Lung (tissue), 12 donors: ENCODE measurements around the gene DNAJA1. TPM values are rescaled to one million over a fixed set of nuclear protein-coding genes. Genes with fewer than 3 reads are reported as not detected.

Source experiments
- ATAC-seq: fragments of 200-7000 bp; cut with Tn5 transposase; one replicate; pipeline ENCODE4 v1.9.1; 2020; ENCODE audit warnings: moderate number of reproducible peaks; ENCODE audit not compliant: insufficient read depth, low FRiP score
- DNase-seq, 3 donors: peaks; one replicate each; pipeline ENCODE4 v3.0.0-alpha.2; 2013 to 2017
- H3K27ac ChIP-seq, 2 donors: one replicate each; pipeline ENCODE4 v1.5.1; 2013; ENCODE audit warnings: mild to moderate bottlenecking in 2 of 2, moderate library complexity in 2 of 2, control low read depth in 1 of 2, inconsistent platforms in 1 of 2, low read depth in 1 of 2, low read length in 1 of 2
- H3K27me3 ChIP-seq, 3 donors: one replicate each; pipeline ENCODE4 v1.5.1; 2013; ENCODE audit warnings: low read length in 2 of 3; ENCODE audit not compliant: control insufficient read depth in 3 of 3, insufficient read depth in 3 of 3
- H3K36me3 ChIP-seq, 4 donors: one replicate each; pipeline ENCODE4 v1.5.1; 2013; ENCODE audit warnings: low read length in 4 of 4, mild to moderate bottlenecking in 1 of 4, moderate library complexity in 1 of 4; ENCODE audit not compliant: control insufficient read depth in 4 of 4, insufficient read depth in 4 of 4
- H3K4me1 ChIP-seq, 5 donors: one replicate each; pipeline ENCODE4 v1.5.1; 2013; ENCODE audit warnings: low read length in 5 of 5, mild to moderate bottlenecking in 2 of 5, moderate library complexity in 1 of 5; ENCODE audit not compliant: control insufficient read depth in 5 of 5, insufficient read depth in 5 of 5
- H3K4me3 ChIP-seq: one replicate; pipeline ENCODE4 v1.5.1; 2013; ENCODE audit warnings: mild to moderate bottlenecking, control low read depth, moderate library complexity
- H3K9ac ChIP-seq, 2 donors: one replicate each; pipeline ENCODE4 v1.5.1; 2013; ENCODE audit warnings: low read length in 2 of 2, control low read depth in 1 of 2; ENCODE audit not compliant: insufficient read depth in 1 of 2
- H3K9me3 ChIP-seq, 4 donors: one replicate each; pipeline ENCODE4 v1.5.1; 2013; ENCODE audit warnings: low read length in 3 of 4, mild to moderate bottlenecking in 1 of 4, moderate library complexity in 1 of 4; ENCODE audit not compliant: control insufficient read depth in 4 of 4, insufficient read depth in 3 of 4
- CTCF ChIP-seq: IDR thresholded peaks from 2 replicates; pipeline ENCODE4 v1.5.1; 2012; ENCODE audit warnings: mild to moderate bottlenecking; ENCODE audit errors: control extremely low read depth, extremely low read depth
- WGBS, 2 donors: extraction: QIAGEN DNeasy Blood & Tissue Kit; methylation state at CpG; one replicate each; pipeline ENCODE4 v1.1.7; 2013; 5-methylcytosine and 5-hydroxymethylcytosine counted together
- polyA plus RNA-seq, 2 donors: library from polyadenylated mRNA; stranded (reverse); fragments of 200-250 nt; gene quantifications; one replicate each; pipeline ENCODE4 v1.2.1, GENCODE V29; 2013
- total RNA-seq, 2 donors: library from RNA; depleted of rRNA in 1 of 2; stranded (reverse); fragments of >200 nt in 1 of 2; gene quantifications; one replicate each; pipeline ENCODE4 v1.2.1, GENCODE V29; 2014 to 2021
- donor health status: control.
- donor health status: control.
- donor health status: Bipolar disorder and iron deficiency.
- donor health status: healthy.
- donor health status: DM: yes; HTN: yes; CAD: no.

DNAJA1 gene
- total and polyA plus RNA-seq, 4 donors = 51.9 to 127 (median 105) TPM

DNA sequence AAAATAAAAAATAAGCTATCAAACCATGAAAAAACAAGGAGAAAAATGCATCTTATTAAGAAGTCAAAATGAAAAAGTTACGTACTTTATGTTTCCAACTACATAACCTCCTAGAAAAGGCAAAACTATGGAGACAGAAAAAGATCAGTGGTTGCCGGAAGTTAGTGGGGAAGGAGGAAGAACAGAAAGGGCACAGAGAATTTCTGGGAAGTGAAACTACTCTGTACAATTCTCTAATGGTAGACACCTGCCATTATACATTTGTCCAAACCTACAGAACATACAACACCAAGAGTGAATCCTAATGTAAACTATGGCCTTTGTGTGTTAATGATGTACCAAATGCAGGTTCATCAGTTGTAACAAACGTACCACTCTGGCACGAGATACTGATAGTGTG lies 26.1 kb downstream of the DNAJA1 start:
- ATAC-seq (no peak), DNase-seq (no peak)
- H3K27me3 ChIP-seq = no peaks in the 10 kb centered on the region
- H3K9me3 ChIP-seq = no peaks in the 10 kb centered on the region
- no peak overlapping the region for H3K27ac ChIP-seq
- H3K36me3 ChIP-seq = peaks cover 29 to 47% (median 30%) of the 10 kb centered on the region in 4 donors
- H3K9ac ChIP-seq = no peak overlapping the region
- no peak overlapping the region for H3K4me3 ChIP-seq
- 88 to 92% methylated on average over 4 of the region's 4 CpGs for WGBS, 2 donors
- TF ChIP-seq CTCF = no peak
- no peaks in the 10 kb centered on the region for H3K4me1 ChIP-seq

DNA sequence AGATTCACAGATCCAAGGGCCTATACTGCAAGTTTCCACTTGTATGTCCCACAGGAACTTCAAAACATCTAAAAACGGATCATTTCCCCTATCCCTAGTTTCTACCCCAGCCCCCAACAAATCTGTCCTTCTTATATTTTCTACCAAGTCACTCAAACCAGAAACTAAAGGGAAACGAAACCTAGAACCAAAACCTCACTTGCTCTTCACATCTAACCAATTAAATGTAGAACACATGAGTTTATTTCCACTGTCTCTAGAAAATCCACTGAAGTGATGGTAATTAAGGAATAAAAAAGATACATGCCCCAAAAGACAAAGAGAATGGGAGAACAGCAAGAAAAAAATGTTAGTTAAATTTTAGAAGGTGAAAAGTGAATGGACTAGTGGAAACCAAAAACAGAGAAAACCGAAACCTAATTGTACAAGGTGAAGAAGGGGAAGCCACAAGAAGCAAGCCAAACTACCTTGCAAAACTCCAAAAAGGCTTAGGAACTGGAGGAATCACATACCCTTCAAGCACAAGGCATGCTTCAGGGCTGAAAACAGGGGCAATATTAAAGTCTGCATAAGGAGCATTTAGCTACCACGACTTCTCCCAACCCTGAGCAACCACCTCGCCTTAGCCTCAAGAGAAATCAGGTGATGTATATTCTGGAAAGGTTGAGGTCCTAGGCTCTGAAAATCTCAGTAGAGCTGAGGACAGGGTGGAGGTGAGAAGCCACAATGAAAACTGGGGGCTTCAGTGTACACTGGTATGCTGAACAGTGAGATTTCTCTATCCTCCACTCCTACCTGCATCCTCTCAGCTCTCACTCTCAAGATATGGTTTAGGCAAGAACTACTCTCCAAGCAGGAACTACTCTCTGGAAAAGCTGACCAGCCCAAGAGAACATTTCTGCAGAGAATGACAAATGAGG lies 40.3 kb downstream of the DNAJA1 start:
- H3K4me3 ChIP-seq = no peak overlapping the region
- ATAC-seq = no peak
- H3K27ac ChIP-seq = peak overlapping the region in 1 of 2 donors; percentile 14
- no peak for DNase-seq
- H3K4me1 ChIP-seq = no peaks in the 10 kb centered on the region
- H3K9ac ChIP-seq = no peak overlapping the region
- peaks cover 22 to 52% (median 41%) of the 10 kb centered on the region in 4 donors for H3K36me3 ChIP-seq
- H3K9me3 ChIP-seq = no peaks in the 10 kb centered on the region
- TF ChIP-seq CTCF = no peak
- WGBS, 2 donors = 86% methylated on average over 5 of the region's 5 CpGs
- H3K27me3 ChIP-seq = no peaks in the 10 kb centered on the region

DNA sequence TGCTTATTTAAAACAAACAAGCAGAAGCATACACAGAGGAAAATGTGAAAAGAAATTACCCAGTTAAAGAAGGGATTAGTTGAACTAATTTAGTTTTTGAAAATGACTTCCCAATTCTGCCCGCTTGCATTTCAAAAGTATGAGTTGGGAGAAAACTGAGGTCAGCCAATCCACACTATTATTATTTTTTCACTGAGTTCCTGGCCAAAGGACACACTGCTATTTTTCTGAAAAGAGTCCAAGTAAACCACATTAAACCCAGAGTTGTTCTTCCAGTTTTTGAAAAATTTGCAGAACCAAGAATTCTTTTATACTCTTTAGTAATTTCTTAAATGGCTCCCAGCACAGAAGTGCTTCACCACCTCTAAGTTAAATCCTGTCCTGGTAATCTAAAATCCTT lies 43.9 kb downstream of the DNAJA1 start:
- no peaks in the 10 kb centered on the region for H3K9me3 ChIP-seq
- WGBS, 2 donors = 85 to 86% methylated on average over 1 of the region's 1 CpG
- no peak overlapping the region for H3K4me3 ChIP-seq
- H3K27me3 ChIP-seq = no peaks in the 10 kb centered on the region
- no peak overlapping the region for H3K27ac ChIP-seq
- no peaks in the 10 kb centered on the region for H3K4me1 ChIP-seq
- TF ChIP-seq CTCF = no peak
- peaks cover 24 to 50% (median 30%) of the 10 kb centered on the region in 4 donors for H3K36me3 ChIP-seq
- no peak overlapping the region for H3K9ac ChIP-seq
- DNase-seq (no peak), ATAC-seq (no peak)
